Ectodermal cell (in vitro differentiated cells): Measurements from ENCODE around the gene TMX1.

Source experiments
- H3K27ac ChIP-seq: 2 replicates; pipeline ENCODE4 v1.7.0; 2013; ENCODE audit warnings: mild to moderate bottlenecking, low read depth, low read length; ENCODE audit not compliant: insufficient read depth, poor library complexity, severe bottlenecking
- H3K27me3 ChIP-seq: 2 replicates; pipeline ENCODE4 v1.7.0; 2013; ENCODE audit warnings: mild to moderate bottlenecking, low read length; ENCODE audit not compliant: insufficient read depth, control insufficient read depth, poor library complexity, severe bottlenecking
- H3K36me3 ChIP-seq: one replicate; pipeline ENCODE4 v1.7.0; 2013; ENCODE audit warnings: low read length; ENCODE audit not compliant: control insufficient read depth, insufficient read depth
- H3K4me1 ChIP-seq: one replicate; pipeline ENCODE4 v1.7.0; 2013; ENCODE audit warnings: low read length; ENCODE audit not compliant: control insufficient read depth, insufficient read depth
- H3K4me3 ChIP-seq: 2 replicates; pipeline ENCODE4 v1.7.0; 2013; ENCODE audit warnings: low read depth, low read length, control low read depth; ENCODE audit not compliant: insufficient read depth
- H3K9me3 ChIP-seq: 2 replicates; pipeline ENCODE4 v1.7.0; 2013; ENCODE audit warnings: mild to moderate bottlenecking, low read length, moderate library complexity; ENCODE audit not compliant: control insufficient read depth
- WGBS, 2 experiments: methylation state at CpG; one replicate each; pipeline ENCODE4 v1.1.7; 2013; ENCODE audit warnings: missing lambda C conversion rate in 2 of 2; 5-methylcytosine and 5-hydroxymethylcytosine counted together

Gene TMX1

DNA sequence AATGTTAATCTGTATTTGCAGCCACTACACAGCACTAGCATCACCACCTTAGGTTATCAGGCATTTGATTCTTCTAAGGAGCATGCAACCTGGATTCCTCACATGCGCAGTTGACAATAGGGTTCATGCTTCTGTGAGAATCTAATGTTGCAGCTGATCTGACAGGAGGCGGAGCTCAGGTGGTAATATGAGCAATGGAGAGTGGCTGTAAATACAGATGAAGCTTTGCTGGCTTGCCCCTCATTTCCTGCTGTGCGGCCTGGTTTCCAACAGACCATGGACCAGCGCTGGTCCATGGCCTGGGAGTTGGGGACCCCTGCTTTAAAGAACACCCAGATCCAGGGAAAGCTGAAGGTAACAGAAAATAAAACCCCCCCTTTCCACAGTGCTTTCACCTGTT is 51.0 kb downstream of the TMX1 start:
- Histone ChIP-seq H3K27me3 (no peaks in the 10 kb centered on the region), H3K27ac (no peak overlapping the region), H3K4me3 (no peak overlapping the region), H3K4me1 (peaks cover 5% of the 10 kb centered on the region), H3K9me3 (no peaks in the 10 kb centered on the region), H3K36me3 (no peaks in the 10 kb centered on the region)
- 93 to 98% methylated on average over 4 of the region's 4 CpGs for WGBS, 2 experiments

DNA sequence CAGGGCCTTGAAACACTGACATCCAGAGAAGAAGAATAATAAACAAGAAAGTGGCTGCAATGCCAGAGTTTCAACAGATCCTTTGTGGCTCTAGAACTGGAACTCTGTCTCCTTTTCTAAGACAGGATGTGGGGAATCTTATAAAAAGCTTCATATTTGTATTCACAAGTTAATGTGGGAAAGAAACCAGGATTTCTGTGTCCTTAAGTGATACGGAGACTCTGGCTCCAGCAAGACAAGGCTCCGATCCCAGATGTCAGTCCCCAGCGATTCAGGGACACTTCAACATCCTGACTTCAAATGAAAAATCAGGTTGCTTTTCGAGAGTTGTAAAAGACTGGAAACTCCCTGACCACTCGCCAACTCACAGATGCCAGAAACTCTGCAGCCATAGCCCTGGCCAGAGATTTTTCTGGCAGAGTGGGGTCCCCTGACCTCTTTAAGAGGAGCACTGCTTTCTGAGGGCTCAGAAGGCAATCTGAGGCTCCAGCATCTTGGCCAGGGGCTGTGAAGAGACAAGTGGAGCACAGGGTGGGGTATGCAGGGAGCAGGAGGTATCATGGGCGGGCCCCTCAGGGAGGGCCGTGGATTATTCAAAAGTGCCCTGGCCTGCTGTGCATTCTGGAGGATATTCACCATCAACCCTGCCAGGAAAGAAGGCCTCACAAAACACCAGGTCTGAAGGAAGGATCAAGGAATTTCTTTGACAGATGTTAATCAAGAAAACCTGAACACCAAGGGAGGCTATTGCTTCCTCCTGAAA is 53.3 kb downstream of the TMX1 start:
- Histone ChIP-seq H3K4me1 (peaks cover 5% of the 10 kb centered on the region), H3K27ac (no peak overlapping the region), H3K27me3 (no peaks in the 10 kb centered on the region), H3K36me3 (no peaks in the 10 kb centered on the region), H3K9me3 (no peaks in the 10 kb centered on the region), H3K4me3 (no peak overlapping the region)
- WGBS, 2 experiments, result 91 to 93% methylated on average over 7 of the region's 7 CpGs

DNA sequence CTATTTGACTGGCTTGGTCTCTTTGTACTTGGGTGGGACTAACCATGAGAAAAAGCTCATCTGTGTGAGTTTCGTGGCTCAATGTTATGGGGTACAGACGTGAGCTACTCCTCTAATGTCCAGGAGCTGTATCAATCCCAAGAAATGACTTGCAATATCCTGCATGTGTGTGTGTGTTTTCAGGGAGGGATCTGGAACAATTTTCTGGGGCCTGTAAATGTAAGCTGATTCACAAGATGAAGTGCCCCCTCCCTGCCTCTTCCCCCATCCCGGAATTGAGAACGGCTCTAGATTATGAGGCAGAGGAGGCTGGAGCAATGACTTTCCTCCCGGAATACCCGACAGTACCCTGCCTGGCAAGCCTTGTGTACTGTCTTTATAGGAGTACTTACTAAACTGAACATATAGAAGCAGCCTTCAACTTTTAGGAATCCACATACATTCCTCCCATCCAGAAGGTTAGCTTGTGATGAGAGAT is 53.9 kb downstream of the TMX1 start:
- Histone ChIP-seq H3K27ac (no peak overlapping the region), H3K4me3 (no peak overlapping the region), H3K27me3 (no peaks in the 10 kb centered on the region), H3K4me1 (peaks cover 5% of the 10 kb centered on the region), H3K36me3 (no peaks in the 10 kb centered on the region), H3K9me3 (no peaks in the 10 kb centered on the region)
- 94 to 99% methylated on average over 6 of the region's 6 CpGs for WGBS, 2 experiments

DNA sequence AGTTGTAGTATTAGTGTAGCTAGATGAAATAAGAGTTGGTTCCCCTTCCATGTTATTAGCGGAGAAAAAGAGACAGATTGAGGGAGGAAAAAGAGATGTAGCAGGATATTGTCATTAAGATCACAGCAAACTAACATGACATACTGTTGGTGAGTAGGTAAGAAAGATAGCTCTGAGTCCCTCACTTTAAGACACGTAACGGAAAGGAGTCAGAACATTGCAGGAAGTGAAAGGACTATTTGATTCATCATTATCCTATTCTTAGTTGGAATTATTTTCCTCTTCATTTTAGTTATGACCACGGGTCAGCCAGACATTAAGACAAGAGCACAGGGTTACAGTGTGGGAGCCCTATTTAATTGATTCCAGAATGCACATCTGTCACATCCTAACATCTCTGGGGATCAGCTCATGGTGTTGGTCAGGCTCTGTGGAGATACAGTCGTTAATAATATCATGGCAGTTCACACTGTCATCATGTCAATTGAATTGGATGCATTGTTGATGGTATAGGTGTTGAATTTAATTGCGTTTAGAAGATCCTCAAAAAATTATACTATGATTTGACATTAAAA is 55.0 kb downstream of the TMX1 start:
- peaks cover 5% of the 10 kb centered on the region for H3K4me1 ChIP-seq
- H3K36me3 ChIP-seq, result no peaks in the 10 kb centered on the region
- no peaks in the 10 kb centered on the region for H3K9me3 ChIP-seq
- no peak overlapping the region for H3K4me3 ChIP-seq
- no peak overlapping the region for H3K27ac ChIP-seq
- WGBS, 2 experiments, result 70 to 92% methylated on average over 4 to 6 of the region's 6 CpGs
- no peaks in the 10 kb centered on the region for H3K27me3 ChIP-seq

DNA sequence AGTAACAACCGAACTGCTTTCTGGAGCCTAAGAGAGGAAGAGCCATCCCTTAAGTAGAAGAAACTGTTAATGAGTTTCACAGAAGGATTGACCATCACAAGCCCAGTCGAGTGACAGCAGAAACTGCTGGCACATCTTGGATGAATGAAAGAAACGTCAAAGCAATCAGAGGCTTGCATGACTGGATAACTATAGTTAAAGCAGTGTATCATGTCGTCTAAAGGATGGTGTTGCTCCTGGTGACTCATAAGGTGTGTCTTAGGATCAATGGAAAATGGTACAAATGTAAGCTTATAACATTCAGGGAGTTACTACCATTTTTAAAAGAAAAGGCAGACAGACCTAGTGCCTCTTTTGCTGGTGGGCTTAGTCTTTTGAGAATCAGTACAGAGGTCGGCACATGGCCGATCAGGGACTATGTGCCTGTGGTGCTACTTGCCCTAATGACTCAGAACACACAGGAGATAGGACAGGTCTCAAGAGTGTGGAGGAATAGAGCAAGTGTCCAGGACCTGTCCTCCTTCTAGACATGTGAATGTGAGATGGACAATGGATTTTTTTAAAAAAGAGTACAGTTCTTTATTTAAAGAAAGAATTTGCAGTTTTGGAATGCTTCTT is 55.7 kb downstream of the TMX1 start:
- Histone ChIP-seq H3K4me1 (peaks cover 5% of the 10 kb centered on the region), H3K36me3 (no peaks in the 10 kb centered on the region), H3K27ac (no peak overlapping the region), H3K9me3 (no peaks in the 10 kb centered on the region), H3K27me3 (no peaks in the 10 kb centered on the region), H3K4me3 (no peak overlapping the region)
- 92 to 95% methylated on average over 6 of the region's 6 CpGs for WGBS, 2 experiments

DNA sequence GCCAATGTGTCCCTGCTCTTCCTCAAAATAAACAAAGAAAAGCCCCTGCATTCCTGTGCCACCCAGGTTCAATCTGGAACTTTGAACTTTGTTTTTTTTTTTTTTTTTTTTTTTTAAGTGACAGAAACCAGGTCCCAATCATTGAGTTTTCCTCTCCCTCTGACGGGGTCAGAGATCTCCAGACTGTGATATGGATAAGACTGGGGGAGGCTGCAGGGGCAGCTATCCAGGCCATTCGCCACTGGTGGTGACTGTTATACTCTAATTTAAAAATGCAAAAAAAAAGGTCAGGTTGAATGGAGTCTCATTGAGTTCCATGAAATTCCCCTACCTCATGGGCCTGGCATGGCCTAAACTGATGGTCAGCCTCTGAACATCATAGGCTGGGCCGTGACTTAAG is 57.0 kb downstream of the TMX1 start:
- 92 to 97% methylated on average over 2 to 3 of the region's 3 CpGs for WGBS, 2 experiments

DNA sequence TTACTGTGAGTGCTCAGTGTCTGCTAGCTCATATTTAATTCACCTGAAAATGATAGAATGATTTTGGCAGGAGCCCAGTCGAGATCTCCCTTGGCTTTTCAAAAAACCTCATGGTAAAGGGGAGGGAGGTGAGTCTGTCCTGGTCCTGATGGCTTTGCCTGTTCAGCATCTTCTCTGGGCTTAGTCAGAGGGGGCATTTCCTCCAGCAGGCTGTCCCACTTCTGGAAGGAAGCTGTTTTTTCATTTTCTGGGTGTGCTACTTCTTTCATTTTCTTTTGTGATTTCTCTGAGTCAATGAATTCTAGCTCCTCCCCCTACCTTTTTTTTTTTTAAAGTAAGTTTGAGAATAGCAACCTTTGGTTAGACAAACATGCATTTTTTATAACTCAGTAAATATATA is 58.8 kb downstream of the TMX1 start:
- 82 to 93% methylated on average over 1 of the region's 1 CpG for WGBS, 2 experiments
- Histone ChIP-seq H3K36me3 (no peaks in the 10 kb centered on the region), H3K27me3 (no peaks in the 10 kb centered on the region), H3K9me3 (no peaks in the 10 kb centered on the region), H3K4me3 (no peak overlapping the region), H3K4me1 (peaks cover 3% of the 10 kb centered on the region), H3K27ac (no peak overlapping the region)

More for the DNA sequence above, 57.0 kb downstream of the TMX1 start:
- Histone ChIP-seq H3K4me1 (peaks cover 1% of the 10 kb centered on the region), H3K36me3 (no peaks in the 10 kb centered on the region), H3K4me3 (no peak overlapping the region), H3K27ac (no peak overlapping the region), H3K9me3 (no peaks in the 10 kb centered on the region), H3K27me3 (no peaks in the 10 kb centered on the region)

DNA sequence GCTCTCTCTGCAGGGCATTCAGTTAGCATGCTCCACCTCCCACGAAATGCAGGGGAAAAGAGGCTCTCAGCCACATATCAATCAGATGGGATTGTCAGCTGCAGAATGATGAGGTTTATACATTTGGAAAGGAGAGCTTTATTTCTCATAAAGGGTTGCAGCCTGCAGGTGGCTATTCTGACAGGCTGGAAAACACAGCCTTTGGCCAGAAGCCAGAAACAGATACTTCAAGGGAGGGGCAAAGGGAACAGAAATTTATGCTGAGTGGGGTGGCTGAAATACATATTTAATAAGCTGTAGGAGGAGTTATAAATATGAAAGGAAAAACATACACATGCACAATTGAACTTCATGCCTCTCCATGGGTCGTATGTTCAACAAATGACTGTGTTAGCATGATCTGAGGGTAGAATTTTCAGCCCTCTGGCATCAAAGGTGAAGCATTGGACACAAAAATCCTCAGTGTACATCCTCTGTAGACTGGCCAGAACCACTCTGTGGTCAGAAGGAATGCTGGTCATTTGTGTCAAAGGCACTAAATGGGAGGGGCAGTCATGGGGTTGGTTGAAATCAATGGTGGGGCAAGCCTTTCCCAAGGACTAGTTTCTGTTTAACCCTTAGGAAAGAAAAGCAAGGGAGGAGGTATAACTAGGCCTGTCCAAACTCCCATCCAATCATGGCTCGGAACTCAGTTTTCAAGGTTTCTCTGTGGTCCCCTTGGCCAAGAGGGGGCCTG is 62.4 kb downstream of the TMX1 start:
- Histone ChIP-seq H3K27ac (no peak overlapping the region), H3K36me3 (no peaks in the 10 kb centered on the region), H3K4me1 (peaks cover 3% of the 10 kb centered on the region), H3K4me3 (no peak overlapping the region), H3K9me3 (no peaks in the 10 kb centered on the region), H3K27me3 (no peaks in the 10 kb centered on the region)
- WGBS, 2 experiments, result 71 to 77% methylated on average over 3 of the region's 3 CpGs

DNA sequence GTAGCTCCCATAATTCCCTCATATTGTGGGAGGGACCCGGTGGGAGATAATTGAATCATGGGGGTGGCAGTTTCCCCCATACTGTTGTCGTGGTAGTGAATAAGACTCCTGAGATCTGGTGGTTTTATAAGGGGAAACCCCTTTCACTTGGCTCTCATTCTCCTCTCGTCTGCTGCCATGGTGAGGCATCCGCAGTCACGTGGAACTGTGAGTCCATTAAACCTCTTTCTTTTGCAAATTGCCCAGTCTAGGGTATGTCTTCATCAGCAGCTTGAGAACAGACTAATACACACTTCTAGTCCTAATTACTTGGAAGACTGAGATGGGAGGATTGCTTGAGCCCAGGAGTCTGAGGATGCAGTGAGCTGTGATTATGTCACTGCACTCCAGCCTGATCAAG is 64.4 kb downstream of the TMX1 start:
- Histone ChIP-seq H3K27ac (no peak overlapping the region), H3K27me3 (no peaks in the 10 kb centered on the region), H3K36me3 (no peaks in the 10 kb centered on the region), H3K4me3 (no peak overlapping the region), H3K9me3 (no peaks in the 10 kb centered on the region), H3K4me1 (peaks cover 3% of the 10 kb centered on the region)
- 44 to 71% methylated on average over 4 to 5 of the region's 5 CpGs for WGBS, 2 experiments

DNA sequence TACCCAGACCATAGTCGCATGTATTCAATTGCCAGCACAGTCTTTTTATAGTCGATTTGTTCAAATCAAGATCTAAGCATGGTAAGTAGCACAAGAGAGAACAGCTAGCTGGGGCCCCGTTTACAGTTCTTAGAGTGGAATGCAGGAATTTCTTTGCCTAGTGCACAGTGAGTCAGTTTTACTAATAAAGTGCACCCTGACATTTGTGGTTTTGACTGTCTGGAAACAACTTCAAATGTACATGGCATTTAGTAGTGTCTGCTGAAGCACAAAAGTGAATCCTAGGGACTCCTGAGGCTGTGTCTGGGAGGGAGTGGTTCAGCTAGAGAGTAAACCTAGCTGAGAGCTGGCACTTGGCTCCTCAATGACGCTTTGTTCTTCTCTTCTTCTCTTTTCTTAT is 64.9 kb downstream of the TMX1 start:
- 91 to 95% methylated on average over 3 to 4 of the region's 4 CpGs for whole genome bisulfite sequencing, 2 experiments
- Histone ChIP-seq H3K27ac (peak overlapping the region; percentile 9), H3K4me1 (peaks cover 3% of the 10 kb centered on the region), H3K9me3 (no peaks in the 10 kb centered on the region), H3K4me3 (no peak overlapping the region), H3K36me3 (no peaks in the 10 kb centered on the region), H3K27me3 (no peaks in the 10 kb centered on the region)
